WTC11 (cell line): ENCODE measurements around the gene CLCA2. TPM values are rescaled to one million over a fixed set of nuclear protein-coding genes. Genes with fewer than 3 reads are reported as not detected.

Experiments used
- ATAC-seq: fragments of 200-7000 bp; cut with Tn5 transposase; 2 replicates; pipeline ENCODE4 v1.10.0; 2021; ENCODE audit warnings: mild to moderate bottlenecking, moderate library complexity
- CTCF ChIA-PET: fragments of 300-600 bp; sonication (Branson Sonifier 250); formaldehyde crosslinking; loops from one replicate; lab custom pipeline; 2021; ENCODE audit warnings: antibody characterized with exemption; lab: Charles Lee
- POLR2A ChIA-PET: fragments of 350-600 bp; sonication (Branson Sonifier 250); formaldehyde crosslinking; loops from one replicate; lab custom pipeline; 2021; ENCODE audit warnings: antibody characterized with exemption; lab: Charles Lee
- DNase-seq: peaks from one replicate; pipeline ENCODE4 v3.0.0; 2021; ENCODE audit warnings: low spot score
- H3K27ac Mint-ChIP-seq: 2 replicates; pipeline ENCODE4 v1.8.0; 2021; ENCODE audit warnings: mixed read lengths
- H3K27me3 Mint-ChIP-seq: 2 replicates; pipeline ENCODE4 v1.8.0; 2021; ENCODE audit warnings: low read depth, mild to moderate bottlenecking, moderate library complexity, mixed read lengths
- H3K36me3 Mint-ChIP-seq: 2 replicates; pipeline ENCODE4 v1.8.0; 2021; ENCODE audit warnings: mixed read lengths
- H3K4me1 Mint-ChIP-seq: 2 replicates; pipeline ENCODE4 v1.8.0; 2022; ENCODE audit warnings: mixed read lengths
- H3K4me3 Mint-ChIP-seq: 2 replicates; pipeline ENCODE4 v1.8.0; 2021; ENCODE audit warnings: mild to moderate bottlenecking, moderate library complexity, mixed read lengths
- H3K9me3 Mint-ChIP-seq: 2 replicates; pipeline ENCODE4 v1.8.0; 2021; ENCODE audit warnings: mixed read lengths
- ATF1 ChIP-seq: sonication (generic); formaldehyde crosslinking; IDR thresholded peaks from 2 replicates; pipeline ENCODE4 v1.8.1; 2023; ENCODE audit warnings: mild to moderate bottlenecking, moderate library complexity, missing genetic modification reagents
- CREB1 ChIP-seq: sonication (generic); formaldehyde crosslinking; IDR thresholded peaks from 2 replicates; pipeline ENCODE4 v1.8.0; 2023; ENCODE audit warnings: mild to moderate bottlenecking, missing genetic modification reagents
- CREM ChIP-seq: sonication (generic); formaldehyde crosslinking; IDR thresholded peaks from 2 replicates; pipeline ENCODE4 v1.8.1; 2022; ENCODE audit warnings: mild to moderate bottlenecking, missing genetic modification reagents, moderate library complexity
- E2F1 ChIP-seq: sonication (generic); formaldehyde crosslinking; IDR thresholded peaks from 2 replicates; pipeline ENCODE4 v1.8.0; 2022; ENCODE audit warnings: mild to moderate bottlenecking, missing genetic modification reagents
- E2F5 ChIP-seq: sonication (generic); formaldehyde crosslinking; IDR thresholded peaks from 2 replicates; pipeline ENCODE4 v1.8.1; 2022; ENCODE audit warnings: mild to moderate bottlenecking, moderate library complexity, missing genetic modification reagents
- ETV6 ChIP-seq: sonication (generic); formaldehyde crosslinking; IDR thresholded peaks from 2 replicates; pipeline ENCODE4 v1.8.1; 2022; ENCODE audit warnings: mild to moderate bottlenecking, missing genetic modification reagents
- FOXJ3 ChIP-seq: sonication (generic); formaldehyde crosslinking; IDR thresholded peaks from 2 replicates; pipeline ENCODE4 v1.9.0; 2021; ENCODE audit warnings: missing genetic modification reagents, mild to moderate bottlenecking, borderline replicate concordance
- GABPB1 ChIP-seq: sonication (generic); formaldehyde crosslinking; IDR thresholded peaks from 2 replicates; pipeline ENCODE4 v1.8.1; 2023; ENCODE audit warnings: mild to moderate bottlenecking, missing genetic modification reagents
- IRF2 ChIP-seq: sonication (generic); formaldehyde crosslinking; IDR thresholded peaks from 2 replicates; pipeline ENCODE4 v1.8.0; 2022; ENCODE audit warnings: low read depth, missing genetic modification reagents, borderline replicate concordance
- MYBL2 ChIP-seq: sonication (generic); formaldehyde crosslinking; IDR thresholded peaks from 2 replicates; pipeline ENCODE4 v1.8.1; 2023; ENCODE audit warnings: mild to moderate bottlenecking, moderate library complexity, missing genetic modification reagents
- NR1H2 ChIP-seq: sonication (generic); formaldehyde crosslinking; IDR thresholded peaks from 2 replicates; pipeline ENCODE4 v1.9.0; 2021; ENCODE audit warnings: mild to moderate bottlenecking, moderate library complexity, missing genetic modification reagents
- PRDM15 ChIP-seq: sonication (generic); formaldehyde crosslinking; IDR thresholded peaks from 2 replicates; pipeline ENCODE4 v1.8.0; 2022; ENCODE audit warnings: missing genetic modification reagents
- ZMAT4 ChIP-seq: fragments of 250-450 bp; sonication (Bioruptor Pico); IDR thresholded peaks from 2 replicates; pipeline ENCODE4 v1.9.0; 2021; ENCODE audit warnings: mild to moderate bottlenecking
- ZNF263 ChIP-seq: sonication (generic); formaldehyde crosslinking; IDR thresholded peaks from 2 replicates; pipeline ENCODE4 v1.8.1; 2022; ENCODE audit warnings: low read depth, mild to moderate bottlenecking, moderate library complexity, missing genetic modification reagents
- ZNF281 ChIP-seq: sonication (generic); formaldehyde crosslinking; IDR thresholded peaks from 2 replicates; pipeline ENCODE4 v1.8.0; 2023; ENCODE audit warnings: mild to moderate bottlenecking, missing genetic modification reagents
- ZNF425 ChIP-seq: fragments of 250-450 bp; sonication (Bioruptor Pico); conservative IDR thresholded peaks from 2 replicates; pipeline ENCODE4 v1.9.0; 2021; ENCODE audit warnings: mild to moderate bottlenecking
- ZNF512 ChIP-seq: sonication (generic); formaldehyde crosslinking; IDR thresholded peaks from 2 replicates; pipeline ENCODE4 v1.8.1; 2022; ENCODE audit warnings: missing genetic modification reagents, borderline replicate concordance
- total RNA-seq: library from RNA; stranded (reverse); gene quantifications from 3 replicates; pipeline ENCODE4 v1.2.3, GENCODE V29; 2021

Gene CLCA2
- total RNA-seq, 1 experiment from 2014 or later = 0.07 TPM

- no peak for TF ChIP-seq ZNF512
- TF ChIP-seq ETV6 (CRISPR knock-in tag) = no peak
- no peak for TF ChIP-seq MYBL2 (CRISPR knock-in tag)
- no peak for TF ChIP-seq ZMAT4 (CRISPR knock-in tag)
- no peak for TF ChIP-seq E2F1 (CRISPR knock-in tag)
Observed at GRCh38 chr1:86464819-86465218, 40.8 kb downstream of the CLCA2 start (continued).

GRCh38 chr1:86466109-86466844, 42.3 kb downstream of the CLCA2 start:
- ChIA-PET POLR2A (no interaction called here), CTCF (no interaction called here)
- Mint-ChIP-seq H3K4me3 (no peak overlapping the region), H3K36me3 (no peaks in the 10 kb centered on the region), H3K27me3 (no peaks in the 10 kb centered on the region), H3K27ac (no peak overlapping the region), H3K9me3 (no peaks in the 10 kb centered on the region), H3K4me1 (no peaks in the 10 kb centered on the region)
- TF ChIP-seq CREM (CRISPR knock-in tag) = no peak
- TF ChIP-seq NR1H2 (CRISPR knock-in tag) = no peak
- TF ChIP-seq IRF2 (CRISPR knock-in tag) = no peak
- TF ChIP-seq E2F5 (CRISPR knock-in tag) = no peak
- TF ChIP-seq PRDM15 (CRISPR knock-in tag) = no peak
- TF ChIP-seq CREB1 (CRISPR knock-in tag) = no peak
- TF ChIP-seq ZNF425 = no peak
- TF ChIP-seq FOXJ3 (CRISPR knock-in tag) = no peak
- no peak for TF ChIP-seq ZNF263 (CRISPR knock-in tag)
- no peak for TF ChIP-seq GABPB1 (CRISPR knock-in tag)
- TF ChIP-seq ATF1 (CRISPR knock-in tag) = no peak
- no peak for TF ChIP-seq ZNF281
- no peak for ATAC-seq
- DNase-seq = no peak
